Measurements from ENCODE around the gene ABCB8.

The ABCB8 gene

DNA sequence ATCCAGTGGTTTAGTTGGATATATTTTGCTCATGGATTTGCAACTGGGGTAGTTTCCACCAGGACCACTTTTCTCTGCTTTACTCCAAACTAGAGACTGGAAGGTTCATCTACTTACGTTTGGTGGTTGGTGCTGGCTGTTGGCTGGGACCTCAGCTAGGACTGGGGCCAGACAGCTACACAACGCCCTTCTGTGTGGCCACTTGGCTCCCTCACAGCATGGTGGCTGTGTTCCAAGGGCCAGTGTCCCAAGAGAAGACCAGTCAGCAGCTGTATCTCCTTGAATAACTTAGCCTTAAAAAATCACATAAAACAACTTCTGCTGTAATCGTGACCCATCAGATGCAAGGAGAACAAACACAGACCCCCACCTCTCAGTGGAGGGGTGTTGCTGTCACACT, 45.9 kb upstream of the ABCB8 start:
- no peaks in the 10 kb centered on the region for H3K4me1 ChIP-seq (ENCODE audit: insufficient read depth, poor library complexity, severe bottlenecking)
- H3K9me3 ChIP-seq (ENCODE audit: severe bottlenecking): no peaks in the 10 kb centered on the region
- TF ChIP-seq, protein P1, sequence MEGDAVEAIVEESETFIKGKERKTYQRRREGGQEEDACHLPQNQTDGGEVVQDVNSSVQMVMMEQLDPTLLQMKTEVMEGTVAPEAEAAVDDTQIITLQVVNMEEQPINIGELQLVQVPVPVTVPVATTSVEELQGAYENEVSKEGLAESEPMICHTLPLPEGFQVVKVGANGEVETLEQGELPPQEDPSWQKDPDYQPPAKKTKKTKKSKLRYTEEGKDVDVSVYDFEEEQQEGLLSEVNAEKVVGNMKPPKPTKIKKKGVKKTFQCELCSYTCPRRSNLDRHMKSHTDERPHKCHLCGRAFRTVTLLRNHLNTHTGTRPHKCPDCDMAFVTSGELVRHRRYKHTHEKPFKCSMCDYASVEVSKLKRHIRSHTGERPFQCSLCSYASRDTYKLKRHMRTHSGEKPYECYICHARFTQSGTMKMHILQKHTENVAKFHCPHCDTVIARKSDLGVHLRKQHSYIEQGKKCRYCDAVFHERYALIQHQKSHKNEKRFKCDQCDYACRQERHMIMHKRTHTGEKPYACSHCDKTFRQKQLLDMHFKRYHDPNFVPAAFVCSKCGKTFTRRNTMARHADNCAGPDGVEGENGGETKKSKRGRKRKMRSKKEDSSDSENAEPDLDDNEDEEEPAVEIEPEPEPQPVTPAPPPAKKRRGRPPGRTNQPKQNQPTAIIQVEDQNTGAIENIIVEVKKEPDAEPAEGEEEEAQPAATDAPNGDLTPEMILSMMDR (IDR thresholded peaks at IDR 0.05; ENCODE audit: poor library complexity, severe bottlenecking): no peak
- no peak overlapping the region for H3K4me3 ChIP-seq (ENCODE audit: severe bottlenecking)
- no peak overlapping the region for H3K27ac ChIP-seq (ENCODE audit: poor library complexity, severe bottlenecking)
- ATAC-seq (ENCODE audit: low read depth) (no peak), DNase-seq (ENCODE audit: low spot score) (no peak)
- H3K36me3 ChIP-seq (ENCODE audit: low read depth): no peaks in the 10 kb centered on the region
- H3K27me3 ChIP-seq (ENCODE audit: insufficient read depth, poor library complexity, severe bottlenecking): peaks cover 56% of the 10 kb centered on the region

DNA sequence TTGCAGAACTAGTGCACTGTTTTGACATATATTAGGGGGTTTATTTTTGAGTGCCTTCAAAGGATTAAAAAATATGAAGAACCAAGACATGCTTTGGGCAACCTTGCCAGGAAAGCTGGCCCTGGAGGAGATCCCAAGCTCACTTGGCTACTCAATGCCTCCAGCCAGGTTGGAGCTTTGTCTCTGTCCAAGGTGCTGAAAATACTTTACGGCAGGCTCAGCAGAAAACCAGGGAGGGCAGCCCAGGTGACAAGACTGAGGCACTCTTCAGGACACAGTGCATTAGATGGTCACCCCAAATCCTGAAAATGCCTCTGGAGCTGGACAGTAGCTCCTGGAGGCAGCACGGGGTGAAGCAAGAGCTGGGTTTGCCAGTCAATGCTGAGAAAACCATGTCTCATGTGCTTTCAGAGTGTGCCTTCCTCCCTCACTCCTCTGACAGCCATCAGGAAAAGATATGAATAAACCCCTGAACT, 44.3 kb upstream of the ABCB8 start:
- no peaks in the 10 kb centered on the region for H3K4me1 ChIP-seq (ENCODE audit: insufficient read depth, poor library complexity, severe bottlenecking)
- H3K36me3 ChIP-seq (ENCODE audit: low read depth): no peaks in the 10 kb centered on the region

DNA sequence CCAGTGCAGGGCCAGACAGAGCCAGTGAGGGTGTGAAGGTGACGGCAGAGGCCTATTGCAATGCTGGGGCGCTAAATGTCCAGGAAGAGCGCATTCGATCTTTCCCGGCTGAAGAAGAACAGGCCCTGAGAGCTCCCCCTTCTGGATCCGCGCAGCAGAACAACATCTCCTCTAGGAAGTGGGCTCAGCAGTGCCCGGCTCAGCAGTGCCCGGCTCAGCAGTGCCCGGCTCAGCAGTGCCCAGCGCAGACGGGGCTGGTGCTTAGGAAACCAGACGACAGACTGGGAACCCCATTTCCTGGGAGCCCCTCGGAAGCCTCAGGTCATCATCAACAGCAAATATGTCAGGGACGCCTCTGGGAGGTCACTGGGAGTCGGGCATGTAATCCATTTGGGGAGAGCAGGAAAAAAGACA, 42.1 kb upstream of the ABCB8 start:
- Histone ChIP-seq H3K4me3 (ENCODE audit: severe bottlenecking) (no peak overlapping the region), H3K27ac (ENCODE audit: poor library complexity, severe bottlenecking) (no peak overlapping the region), H3K36me3 (ENCODE audit: low read depth) (no peaks in the 10 kb centered on the region), H3K4me1 (ENCODE audit: insufficient read depth, poor library complexity, severe bottlenecking) (no peaks in the 10 kb centered on the region), H3K27me3 (ENCODE audit: insufficient read depth, poor library complexity, severe bottlenecking) (peaks cover 26% of the 10 kb centered on the region), H3K9me3 (ENCODE audit: severe bottlenecking) (peaks cover 2% of the 10 kb centered on the region)
- TF ChIP-seq, protein P1 (IDR thresholded peaks at IDR 0.05; ENCODE audit: poor library complexity, severe bottlenecking): peak; percentile 71
- DNase-seq (ENCODE audit: low spot score) (no peak), ATAC-seq (ENCODE audit: low read depth) (peak; percentile 75)

More for the DNA sequence above, 44.3 kb upstream of the ABCB8 start:
- no peak for DNase-seq (ENCODE audit: low spot score)
- 0 out of 3 replicates have a peak, but pooled peaks have one; percentile 26 for ATAC-seq (ENCODE audit: low read depth)
- H3K4me3 ChIP-seq (ENCODE audit: severe bottlenecking): no peak overlapping the region
- TF ChIP-seq, protein P1 (IDR thresholded peaks at IDR 0.05; ENCODE audit: poor library complexity, severe bottlenecking): no peak
- H3K27me3 ChIP-seq (ENCODE audit: insufficient read depth, poor library complexity, severe bottlenecking): peaks cover 47% of the 10 kb centered on the region
- no peaks in the 10 kb centered on the region for H3K9me3 ChIP-seq (ENCODE audit: severe bottlenecking)
- H3K27ac ChIP-seq (ENCODE audit: poor library complexity, severe bottlenecking): no peak overlapping the region

DNA sequence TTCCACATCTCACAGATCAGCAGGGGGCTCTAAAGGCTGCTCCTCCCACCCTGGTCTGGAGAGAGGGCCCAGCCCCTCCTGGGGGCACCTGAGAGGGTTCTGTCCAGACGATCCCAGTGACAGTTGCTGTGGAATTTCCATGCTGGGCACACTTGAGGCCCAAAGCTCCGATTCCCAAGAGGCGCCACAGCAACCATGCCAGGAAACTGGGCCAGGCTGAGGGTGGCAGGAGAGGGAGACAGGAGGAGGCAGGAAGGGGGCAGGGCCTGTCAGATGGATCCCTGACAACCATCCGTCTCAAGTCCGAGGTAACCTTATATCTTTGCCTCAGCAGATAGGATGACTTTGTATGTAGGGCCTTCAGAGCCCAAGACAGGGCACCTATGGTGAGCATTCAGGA, 41.7 kb upstream of the ABCB8 start:
- H3K4me3 ChIP-seq (ENCODE audit: severe bottlenecking): no peak overlapping the region
- no peak overlapping the region for H3K27ac ChIP-seq (ENCODE audit: poor library complexity, severe bottlenecking)
- no peaks in the 10 kb centered on the region for H3K4me1 ChIP-seq (ENCODE audit: insufficient read depth, poor library complexity, severe bottlenecking)
- TF ChIP-seq, protein P1 (IDR thresholded peaks at IDR 0.05; ENCODE audit: poor library complexity, severe bottlenecking): no peak
- no peaks in the 10 kb centered on the region for H3K36me3 ChIP-seq (ENCODE audit: low read depth)
- H3K9me3 ChIP-seq (ENCODE audit: severe bottlenecking): peaks cover 5% of the 10 kb centered on the region
- DNase-seq (ENCODE audit: low spot score) (no peak), ATAC-seq (ENCODE audit: low read depth) (no peak)
- peaks cover 21% of the 10 kb centered on the region for H3K27me3 ChIP-seq (ENCODE audit: insufficient read depth, poor library complexity, severe bottlenecking)
